ENCODE results near the gene BRD3.

DNA sequence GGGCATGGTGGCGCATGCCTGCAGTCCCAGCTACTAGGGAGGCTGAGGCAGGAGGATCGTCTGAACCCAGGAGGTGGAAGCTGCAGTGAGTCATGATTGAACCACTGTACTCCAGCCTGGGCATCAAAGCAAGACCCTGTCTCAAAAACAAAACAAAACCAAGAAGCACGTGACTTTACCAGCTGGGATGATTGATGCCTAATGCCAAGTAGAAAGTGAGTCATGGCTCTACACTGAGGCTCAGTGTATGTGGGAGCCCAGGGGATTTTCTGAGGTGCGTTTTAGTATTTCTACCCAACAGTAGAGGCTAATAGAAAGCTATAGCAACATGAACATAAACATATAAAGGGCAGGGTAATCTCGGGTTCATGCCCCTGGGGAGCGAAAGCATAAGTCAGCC is 56.4 kb downstream of the BRD3 start:
- no peak for TF ChIP-seq EZH2phosphoT487 (IDR thresholded peaks at IDR 0.05; ENCODE audit: low read depth)
- TF ChIP-seq, protein P1, sequence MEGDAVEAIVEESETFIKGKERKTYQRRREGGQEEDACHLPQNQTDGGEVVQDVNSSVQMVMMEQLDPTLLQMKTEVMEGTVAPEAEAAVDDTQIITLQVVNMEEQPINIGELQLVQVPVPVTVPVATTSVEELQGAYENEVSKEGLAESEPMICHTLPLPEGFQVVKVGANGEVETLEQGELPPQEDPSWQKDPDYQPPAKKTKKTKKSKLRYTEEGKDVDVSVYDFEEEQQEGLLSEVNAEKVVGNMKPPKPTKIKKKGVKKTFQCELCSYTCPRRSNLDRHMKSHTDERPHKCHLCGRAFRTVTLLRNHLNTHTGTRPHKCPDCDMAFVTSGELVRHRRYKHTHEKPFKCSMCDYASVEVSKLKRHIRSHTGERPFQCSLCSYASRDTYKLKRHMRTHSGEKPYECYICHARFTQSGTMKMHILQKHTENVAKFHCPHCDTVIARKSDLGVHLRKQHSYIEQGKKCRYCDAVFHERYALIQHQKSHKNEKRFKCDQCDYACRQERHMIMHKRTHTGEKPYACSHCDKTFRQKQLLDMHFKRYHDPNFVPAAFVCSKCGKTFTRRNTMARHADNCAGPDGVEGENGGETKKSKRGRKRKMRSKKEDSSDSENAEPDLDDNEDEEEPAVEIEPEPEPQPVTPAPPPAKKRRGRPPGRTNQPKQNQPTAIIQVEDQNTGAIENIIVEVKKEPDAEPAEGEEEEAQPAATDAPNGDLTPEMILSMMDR (IDR thresholded peaks at IDR 0.05; ENCODE audit: low read depth, low read length), result no peak
